ENCODE measurements around the gene XCR1.

Gene XCR1

GRCh38 chr3:45978006-45978761, 49.1 kb downstream of the XCR1 start:
- Histone ChIP-seq H4K20me1 (ENCODE audit: insufficient read depth) (no peaks in the 10 kb centered on the region), H3K36me3 (ENCODE audit: insufficient read depth) (no peaks in the 10 kb centered on the region), H3K27ac (no peak overlapping the region), H2AFZ (ENCODE audit: low read depth) (no peak overlapping the region), H3K4me2 (no peak overlapping the region), H3K9ac (no peak overlapping the region), H3K27me3 (ENCODE audit: insufficient read depth, low read depth) (no peaks in the 10 kb centered on the region), H3K79me2 (ENCODE audit: insufficient read depth, low read depth) (no peaks in the 10 kb centered on the region), H3K4me3 (IDR thresholded peaks at IDR 0.05; ENCODE audit: insufficient read depth, low read depth, low read length) (no peak overlapping the region), H3K4me1 (ENCODE audit: low read depth, poor library complexity, severe bottlenecking) (peaks cover 6% of the 10 kb centered on the region)
- no peak for TF ChIP-seq CTCF (conservative IDR thresholded peaks at IDR 0.05; ENCODE audit: low read depth, low read length)

- Histone ChIP-seq H3K27me3 (ENCODE audit: insufficient read depth, low read depth) (no peaks in the 10 kb centered on the region), H3K79me2 (ENCODE audit: insufficient read depth, low read depth) (no peaks in the 10 kb centered on the region), H3K27ac (no peak overlapping the region), H3K4me1 (ENCODE audit: low read depth, poor library complexity, severe bottlenecking) (peaks cover 18% of the 10 kb centered on the region), H4K20me1 (ENCODE audit: insufficient read depth) (no peaks in the 10 kb centered on the region), H3K36me3 (ENCODE audit: insufficient read depth) (no peaks in the 10 kb centered on the region), H2AFZ (ENCODE audit: low read depth) (no peak overlapping the region), H3K4me3 (IDR thresholded peaks at IDR 0.05; ENCODE audit: insufficient read depth, low read depth, low read length) (no peak overlapping the region), H3K9ac (no peak overlapping the region), H3K4me2 (no peak overlapping the region)
- TF ChIP-seq CTCF (conservative IDR thresholded peaks at IDR 0.05; ENCODE audit: low read depth, low read length), result no peak
Observed at GRCh38 chr3:45976191-45977091, 50.8 kb downstream of the XCR1 start.

GRCh38 chr3:45975686-45976085, 51.6 kb downstream of the XCR1 start:
- no peak overlapping the region for H3K4me2 ChIP-seq
- no peaks in the 10 kb centered on the region for H3K36me3 ChIP-seq (ENCODE audit: insufficient read depth)

GRCh38 chr3:45974686-45975085, 52.6 kb downstream of the XCR1 start:
- Histone ChIP-seq H3K79me2 (ENCODE audit: insufficient read depth, low read depth) (no peaks in the 10 kb centered on the region), H3K9ac (no peak overlapping the region), H3K4me2 (no peak overlapping the region), H3K4me1 (ENCODE audit: low read depth, poor library complexity, severe bottlenecking) (peaks cover 18% of the 10 kb centered on the region), H3K27ac (no peak overlapping the region), H3K4me3 (IDR thresholded peaks at IDR 0.05; ENCODE audit: insufficient read depth, low read depth, low read length) (no peak overlapping the region), H3K36me3 (ENCODE audit: insufficient read depth) (no peaks in the 10 kb centered on the region), H4K20me1 (ENCODE audit: insufficient read depth) (no peaks in the 10 kb centered on the region), H2AFZ (ENCODE audit: low read depth) (no peak overlapping the region), H3K27me3 (ENCODE audit: insufficient read depth, low read depth) (no peaks in the 10 kb centered on the region)
- TF ChIP-seq CTCF (conservative IDR thresholded peaks at IDR 0.05; ENCODE audit: low read depth, low read length), result no peak

More at GRCh38 chr3:45975686-45976085, 51.6 kb downstream of the XCR1 start:
- Histone ChIP-seq H3K4me3 (IDR thresholded peaks at IDR 0.05; ENCODE audit: insufficient read depth, low read depth, low read length) (no peak overlapping the region), H3K4me1 (ENCODE audit: low read depth, poor library complexity, severe bottlenecking) (peaks cover 18% of the 10 kb centered on the region), H3K27ac (no peak overlapping the region), H2AFZ (ENCODE audit: low read depth) (no peak overlapping the region), H3K27me3 (ENCODE audit: insufficient read depth, low read depth) (no peaks in the 10 kb centered on the region), H4K20me1 (ENCODE audit: insufficient read depth) (no peaks in the 10 kb centered on the region), H3K9ac (no peak overlapping the region), H3K79me2 (ENCODE audit: insufficient read depth, low read depth) (no peaks in the 10 kb centered on the region)
- TF ChIP-seq CTCF (conservative IDR thresholded peaks at IDR 0.05; ENCODE audit: low read depth, low read length), result no peak
